Measurements from ENCODE around the gene HDAC9.

GRCh38 chr7:18958627-18959026 is 463.1 kb downstream of the HDAC9 start:
- TF ChIP-seq EZH2 (IDR thresholded peaks at IDR 0.05; ENCODE audit: borderline replicate concordance) (no peak), CTCF (IDR thresholded peaks at IDR 0.05; ENCODE audit: poor library complexity) (no peak), EZH2phosphoT487 (IDR thresholded peaks at IDR 0.05; ENCODE audit: low read depth, severe bottlenecking, unreplicated experiment) (no peak)

Measured in hepatocyte (in vitro differentiated cells).